Measurements from ENCODE around the gene TMBIM6.

DNA sequence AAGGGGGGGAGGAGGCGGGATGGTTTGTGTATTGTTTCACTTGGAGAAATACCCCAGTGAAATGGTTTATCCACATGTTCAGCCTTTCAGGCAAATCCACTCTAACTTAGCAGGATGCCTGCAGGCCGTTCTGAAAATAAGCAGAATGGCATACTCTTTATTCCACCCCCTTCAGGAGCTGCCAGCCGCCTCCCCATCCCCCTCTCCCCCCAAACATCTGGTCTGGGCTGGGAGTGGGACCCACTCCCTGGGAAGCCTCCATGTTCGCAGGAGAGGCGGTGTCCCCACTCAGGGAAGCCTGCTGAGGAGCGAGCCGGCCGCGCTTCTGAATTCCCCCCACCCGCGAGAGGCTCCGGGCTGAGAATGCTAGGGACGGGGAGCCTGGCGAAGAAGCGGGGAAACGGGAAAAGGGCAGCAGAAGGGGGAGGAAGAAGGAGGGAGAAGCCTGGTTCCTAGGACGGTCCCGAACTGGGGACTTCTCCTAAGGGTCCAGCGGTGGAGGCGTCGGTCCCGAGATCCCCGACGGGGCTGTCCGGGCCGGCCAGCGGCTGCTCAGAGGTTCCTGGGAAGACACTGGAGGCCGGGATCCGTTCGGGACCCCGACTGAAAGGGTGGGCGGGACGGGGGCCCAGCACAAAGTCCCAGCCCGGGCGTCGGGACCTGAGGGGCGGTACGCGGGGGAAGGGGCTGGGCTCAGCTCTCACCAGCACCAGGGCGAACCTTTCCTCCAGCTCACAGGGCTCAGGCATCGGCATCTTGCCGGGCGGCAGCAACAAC lies 34.8 kb upstream of the TMBIM6 start:
- no peak for TF ChIP-seq GATA2 (IDR thresholded peaks at IDR 0.05; ENCODE audit: low read depth, low read length)
- no peak for TF ChIP-seq GATA3 (IDR thresholded peaks at IDR 0.05; ENCODE audit: low read depth, low read length)

All from SH-SY5Y (cell line).